SJCRH30 (cell line): ENCODE results near the gene IGFLR1. TPM values are rescaled to one million over a fixed set of nuclear protein-coding genes. Genes with fewer than 3 reads are reported as not detected.

ENCODE experiments used
- DNase-seq, 2 experiments: peaks; one replicate each; pipeline ENCODE4 v3.0.0-alpha.2; 2015 to 2020
- H3K27ac ChIP-seq: fragments of 250-450 bp; sonication (Bioruptor Pico); 2 replicates; pipeline ENCODE4 v1.5.1; 2020; ENCODE audit warnings: mild to moderate bottlenecking, moderate library complexity
- H3K27me3 ChIP-seq: fragments of 250-450 bp; sonication (Bioruptor Pico); 2 replicates; pipeline ENCODE4 v1.5.1; 2020; ENCODE audit warnings: mild to moderate bottlenecking, moderate library complexity
- H3K36me3 ChIP-seq: fragments of 250-450 bp; sonication (Bioruptor Pico); 2 replicates; pipeline ENCODE4 v1.5.1; 2020; ENCODE audit warnings: mild to moderate bottlenecking, moderate library complexity
- H3K4me1 ChIP-seq: fragments of 250-450 bp; sonication (Bioruptor Pico); 2 replicates; pipeline ENCODE4 v1.5.1; 2020; ENCODE audit warnings: mild to moderate bottlenecking, moderate library complexity
- H3K4me3 ChIP-seq: fragments of 250-450 bp; sonication (Bioruptor Pico); 2 replicates; pipeline ENCODE4 v1.5.1; 2020; ENCODE audit warnings: mild to moderate bottlenecking, moderate library complexity
- H3K9me3 ChIP-seq: fragments of 250-450 bp; sonication (Bioruptor Pico); replicated peaks from 2 replicates; pipeline ENCODE4 v1.5.1; 2020; ENCODE audit warnings: mild to moderate bottlenecking, moderate library complexity
- total RNA-seq: library from RNA; depleted of rRNA; stranded (reverse); fragments of >200 nt; shearing (Covaris generic); gene quantifications from 2 replicates; pipeline ENCODE4 v1.2.3, GENCODE V29; 2014; rRNA removed

The IGFLR1 gene
- total RNA-seq, result 4.3 and 10.3 TPM in 2 replicates

GRCh38 chr19:35742121-35742724 lies at the start of gene IGFLR1:
Gene IGFLR1 (minus strand): TSS chr19:35742452. CDS start chr19:35741180, 1,272 bp downstream.
- Histone ChIP-seq H3K27me3 (no peaks in the 10 kb centered on the region), H3K4me3 (peak within 1 kb of the TSS; percentile 63), H3K9me3 (no peaks in the 10 kb centered on the region), H3K36me3 (peaks cover 6% of the 10 kb centered on the region; the same call in 1 of the 2 replicates), H3K27ac (peak within 1 kb of the TSS; percentile 63; the same call in 1 of the 2 replicates), H3K4me1 (0 out of 2 replicates have a peak, but pooled peaks cover 2% of the 10 kb centered on the region)
- DNase-seq, result no peak

- no peaks in the 10 kb centered on the region for H3K27me3 ChIP-seq
- H3K36me3 ChIP-seq, result no peaks in the 10 kb centered on the region
- H3K4me1 ChIP-seq, result no peaks in the 10 kb centered on the region
- H3K27ac ChIP-seq, result no peak overlapping the region
- H3K4me3 ChIP-seq, result no peak overlapping the region
- no peak for DNase-seq
- H3K9me3 ChIP-seq, result no peaks in the 10 kb centered on the region
Measured at GRCh38 chr19:35791814-35792279, 49.6 kb upstream of the IGFLR1 start.

- peak in 1 of 2 experiments; percentile 38 for DNase-seq
- no peak overlapping the region for H3K4me3 ChIP-seq
- no peaks in the 10 kb centered on the region for H3K9me3 ChIP-seq
- no peaks in the 10 kb centered on the region for H3K27me3 ChIP-seq
- no peaks in the 10 kb centered on the region for H3K4me1 ChIP-seq
- H3K36me3 ChIP-seq, result no peaks in the 10 kb centered on the region
- no peak overlapping the region for H3K27ac ChIP-seq
Measured at GRCh38 chr19:35790981-35791813, 48.9 kb upstream of the IGFLR1 start.

GRCh38 chr19:35789978-35790944 lies 48.0 kb upstream of the IGFLR1 start:
- H3K27ac ChIP-seq, result no peak overlapping the region
- H3K36me3 ChIP-seq, result no peaks in the 10 kb centered on the region; the same call in 1 of the 2 replicates
- no peak for DNase-seq
- no peaks in the 10 kb centered on the region for H3K4me1 ChIP-seq
- H3K4me3 ChIP-seq, result no peak overlapping the region
- H3K27me3 ChIP-seq, result no peaks in the 10 kb centered on the region
- no peaks in the 10 kb centered on the region for H3K9me3 ChIP-seq

- no peaks in the 10 kb centered on the region for H3K9me3 ChIP-seq
- H3K4me1 ChIP-seq, result no peaks in the 10 kb centered on the region
- H3K27me3 ChIP-seq, result no peaks in the 10 kb centered on the region
- DNase-seq, result no peak
- H3K4me3 ChIP-seq, result no peak overlapping the region
- no peaks in the 10 kb centered on the region; the same call in 1 of the 2 replicates for H3K36me3 ChIP-seq
- H3K27ac ChIP-seq, result no peak overlapping the region
Measured at GRCh38 chr19:35789195-35789977, 47.1 kb upstream of the IGFLR1 start.

GRCh38 chr19:35788205-35788960 lies 46.1 kb upstream of the IGFLR1 start:
- no peak for DNase-seq

GRCh38 chr19:35787227-35787799 lies 45.1 kb upstream of the IGFLR1 start:
- Histone ChIP-seq H3K4me3 (no peak overlapping the region), H3K27me3 (no peaks in the 10 kb centered on the region), H3K36me3 (no peaks in the 10 kb centered on the region; the same call in 1 of the 2 replicates), H3K4me1 (no peaks in the 10 kb centered on the region), H3K27ac (no peak overlapping the region), H3K9me3 (no peaks in the 10 kb centered on the region)
- no peak for DNase-seq

More at GRCh38 chr19:35788205-35788960, 46.1 kb upstream of the IGFLR1 start:
- Histone ChIP-seq H3K4me1 (no peaks in the 10 kb centered on the region), H3K9me3 (no peaks in the 10 kb centered on the region), H3K27ac (no peak overlapping the region), H3K4me3 (no peak overlapping the region), H3K36me3 (no peaks in the 10 kb centered on the region; the same call in 1 of the 2 replicates), H3K27me3 (no peaks in the 10 kb centered on the region)

GRCh38 chr19:35786299-35787160 lies 44.3 kb upstream of the IGFLR1 start:
- no peaks in the 10 kb centered on the region; the same call in 1 of the 2 replicates for H3K36me3 ChIP-seq
- no peak for DNase-seq
- H3K27me3 ChIP-seq, result no peaks in the 10 kb centered on the region; the same call in 1 of the 2 replicates
- H3K4me3 ChIP-seq, result no peak overlapping the region
- no peak overlapping the region for H3K27ac ChIP-seq
- no peaks in the 10 kb centered on the region for H3K4me1 ChIP-seq
- no peaks in the 10 kb centered on the region for H3K9me3 ChIP-seq

GRCh38 chr19:35785339-35785627 lies 43.0 kb upstream of the IGFLR1 start:
- H3K9me3 ChIP-seq, result no peaks in the 10 kb centered on the region
- no peaks in the 10 kb centered on the region; the same call in 1 of the 2 replicates for H3K36me3 ChIP-seq
- H3K27ac ChIP-seq, result no peak overlapping the region
- no peak overlapping the region for H3K4me3 ChIP-seq
- H3K4me1 ChIP-seq, result no peaks in the 10 kb centered on the region
- no peaks in the 10 kb centered on the region; the same call in 1 of the 2 replicates for H3K27me3 ChIP-seq
- DNase-seq, result no peak

- Histone ChIP-seq H3K4me3 (no peak overlapping the region), H3K27me3 (no peaks in the 10 kb centered on the region; the same call in 1 of the 2 replicates), H3K36me3 (no peaks in the 10 kb centered on the region; the same call in 1 of the 2 replicates), H3K27ac (no peak overlapping the region), H3K4me1 (no peaks in the 10 kb centered on the region), H3K9me3 (no peaks in the 10 kb centered on the region)
- DNase-seq, result no peak
Measured at GRCh38 chr19:35784503-35785338, 42.5 kb upstream of the IGFLR1 start.
